Naive thymus-derived CD4-positive, alpha-beta T cell (primary cell): Measurements from ENCODE around the gene KRTAP1-5. TPM values are rescaled to one million over a fixed set of nuclear protein-coding genes. Genes with fewer than 3 reads are reported as not detected.

Experiments used
- ATAC-seq: fragments of 150-1000 bp; cut with Tn5 transposase; 2 replicates; pipeline ENCODE4 v1.10.0; 2021; ENCODE audit warnings: mild to moderate bottlenecking, moderate library complexity
- CTCF ChIA-PET: fragments of 350-600 bp; sonication (Branson Sonifier 250); formaldehyde crosslinking; loops from one replicate; lab custom pipeline; 2021; ENCODE audit warnings: antibody characterized with exemption; lab: Charles Lee
- POLR2A ChIA-PET: fragments of 350-600 bp; sonication (Branson Sonifier 250); formaldehyde crosslinking; loops from one replicate; lab custom pipeline; 2021; ENCODE audit warnings: antibody characterized with exemption, inconsistent platforms; lab: Charles Lee
- DNase-seq, 9 donors: peaks; one replicate each; pipeline versions ENCODE4 v3.0.0 to v3.0.0-alpha.2; 2020 to 2022; ENCODE audit warnings: mixed read lengths in 1 of 9
- H3K27ac ChIP-seq: one replicate; pipeline ENCODE4 v1.7.0; 2013; ENCODE audit warnings: mild to moderate bottlenecking, low read depth, low read length, moderate library complexity
- H3K27me3 ChIP-seq, 2 donors: one replicate each; pipeline ENCODE4 v1.7.0; 2013; ENCODE audit warnings: low read length in 2 of 2, mild to moderate bottlenecking in 2 of 2, moderate library complexity in 2 of 2; ENCODE audit not compliant: control insufficient read depth in 2 of 2, insufficient read depth in 2 of 2
- H3K36me3 ChIP-seq, 3 experiments: 1 replicate in 2 of 3; 2 replicates in 1 of 3; pipeline ENCODE4 v1.7.0; 2013; ENCODE audit warnings: low read length in 3 of 3, mild to moderate bottlenecking in 3 of 3, moderate library complexity in 1 of 3; ENCODE audit not compliant: insufficient read depth in 3 of 3, control insufficient read depth in 2 of 3
- H3K4me1 ChIP-seq, 2 donors: one replicate each; pipeline ENCODE4 v1.7.0; 2013; ENCODE audit warnings: low read length in 2 of 2, mild to moderate bottlenecking in 2 of 2, moderate library complexity in 1 of 2; ENCODE audit not compliant: control insufficient read depth in 2 of 2, insufficient read depth in 2 of 2
- H3K4me3 ChIP-seq: 2 replicates; pipeline ENCODE4 v1.7.0; 2013; ENCODE audit warnings: mild to moderate bottlenecking, low read length
- H3K9me3 ChIP-seq, 3 experiments: 1 replicate in 2 of 3; 2 replicates in 1 of 3; pipeline ENCODE4 v1.7.0; 2013; ENCODE audit warnings: low read length in 3 of 3; ENCODE audit not compliant: control insufficient read depth in 2 of 3
- H3K27ac Mint-ChIP-seq, 9 donors: one replicate each; pipeline ENCODE4 v1.8.0; 2020 to 2022; ENCODE audit warnings: mixed read lengths in 9 of 9, mild to moderate bottlenecking in 8 of 9, moderate library complexity in 5 of 9, inconsistent platforms in 2 of 9
- H3K27me3 Mint-ChIP-seq, 5 donors: one replicate each; pipeline ENCODE4 v1.8.0; 2021 to 2022; ENCODE audit warnings: mixed read lengths in 5 of 5, mild to moderate bottlenecking in 1 of 5
- H3K36me3 Mint-ChIP-seq, 5 donors: one replicate each; pipeline ENCODE4 v1.8.0; 2020 to 2022; ENCODE audit warnings: mixed read lengths in 5 of 5, mild to moderate bottlenecking in 3 of 5, inconsistent platforms in 1 of 5
- H3K4me1 Mint-ChIP-seq, 7 donors: one replicate each; pipeline ENCODE4 v1.8.0; 2020 to 2022; ENCODE audit warnings: mixed read lengths in 7 of 7, mild to moderate bottlenecking in 3 of 7, inconsistent platforms in 1 of 7
- H3K4me3 Mint-ChIP-seq, 10 donors: one replicate each; pipeline ENCODE4 v1.8.0; 2020 to 2022; ENCODE audit warnings: mild to moderate bottlenecking in 10 of 10, mixed read lengths in 10 of 10, moderate library complexity in 6 of 10, inconsistent platforms in 2 of 10
- H3K9me3 Mint-ChIP-seq, 11 donors: one replicate each; pipeline ENCODE4 v1.8.0; 2020 to 2022; ENCODE audit warnings: mixed read lengths in 11 of 11, mild to moderate bottlenecking in 4 of 11, inconsistent platforms in 1 of 11, moderate library complexity in 1 of 11
- intact Hi-C, 2 donors: fragments of 100-400 bp; cut with micrococcal nuclease; formaldehyde crosslinking; loops; one replicate each; pipeline ENCODE4 v1.15.1; 2023
- polyA plus RNA-seq, 2 donors: library from polyadenylated mRNA; unstranded; fragments of 300-500 nt; fragmentation: Illumina TruSeq; gene quantifications; one replicate each; pipeline ENCODE4 v1.2.3, GENCODE V29; 2021
- total RNA-seq, 6 experiments: library from RNA in 5 of 6; stranded (reverse) in 5 of 6; gene quantifications; 1 replicate in 5 of 6; 2 replicates in 1 of 6; pipeline ENCODE4 v1.2.3 and lab custom pipeline; 2021 to 2026

The KRTAP1-5 gene
- total and polyA plus RNA-seq, 7 experiments from 2014 or later = not detected

DNA sequence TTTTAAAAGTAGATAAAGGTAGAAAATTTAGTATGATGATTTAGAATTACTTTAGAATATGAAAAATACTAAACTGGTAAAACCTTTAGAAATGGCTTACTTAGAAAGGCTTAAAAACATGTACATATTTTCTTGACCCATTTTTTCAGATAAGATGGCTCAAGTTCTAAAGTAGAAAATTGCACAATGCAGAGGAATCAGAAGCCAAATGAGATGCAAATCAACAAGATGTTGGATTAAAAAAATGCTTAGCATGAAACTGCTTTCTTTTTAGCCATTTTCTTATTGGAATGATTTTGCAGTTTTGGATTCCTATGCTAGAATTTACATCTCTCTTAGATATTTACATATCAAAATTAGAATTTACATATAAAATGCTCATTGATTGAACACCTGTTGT, 16.6 kb downstream of the KRTAP1-5 start:
- CTCF ChIA-PET = no interaction called here
- Histone ChIP-seq H3K9me3 (no peaks in the 10 kb centered on the region), H3K4me3 (no peak overlapping the region), H3K36me3 (no peaks in the 10 kb centered on the region), H3K4me1 (no peaks in the 10 kb centered on the region), H3K27ac (no peak overlapping the region), H3K27me3 (no peaks in the 10 kb centered on the region)
- intact Hi-C loops = no loop called here
- H3K36me3 Mint-ChIP-seq = no peaks in the 10 kb centered on the region
- no peaks in the 10 kb centered on the region for H3K9me3 Mint-ChIP-seq
- peaks cover 0 to 5% (median 4%) of the 10 kb centered on the region in 5 donors for H3K27me3 Mint-ChIP-seq
- ATAC-seq = no peak
- H3K4me3 Mint-ChIP-seq = no peak overlapping the region
- H3K4me1 Mint-ChIP-seq = no peaks in the 10 kb centered on the region
- no peak for DNase-seq
- H3K27ac Mint-ChIP-seq = no peak overlapping the region
- POLR2A ChIA-PET = interaction anchor here (0.6 kb wide), 1 partner anchor 37 kb away, joined by 3 read pairs; no protein-coding TSS in a partner anchor

DNA sequence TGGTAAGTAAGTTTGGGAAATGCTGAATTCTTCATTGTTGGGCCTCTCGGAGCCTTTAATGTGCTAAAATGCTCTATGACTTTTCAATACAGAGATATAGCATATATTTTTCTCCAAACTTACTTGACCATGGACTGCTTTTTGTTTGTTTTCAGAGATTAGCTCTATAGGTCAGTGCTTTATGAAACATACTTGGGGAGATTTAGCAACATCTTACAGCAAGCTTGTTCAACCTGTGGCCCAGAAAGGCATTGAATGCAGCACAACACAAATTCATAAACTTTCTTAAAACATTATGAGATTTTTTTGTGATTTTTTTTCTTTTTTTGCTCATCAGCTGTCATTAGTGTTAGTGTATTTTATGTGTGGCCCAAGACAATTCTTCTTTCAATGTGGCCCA, 17.1 kb downstream of the KRTAP1-5 start:
- no peak overlapping the region for H3K4me3 Mint-ChIP-seq
- ChIA-PET CTCF (no interaction called here), POLR2A (no interaction called here)
- peaks cover 0 to 5% (median 0%) of the 10 kb centered on the region in 5 donors for H3K27me3 Mint-ChIP-seq
- Histone ChIP-seq H3K36me3 (no peaks in the 10 kb centered on the region), H3K9me3 (no peaks in the 10 kb centered on the region), H3K4me3 (no peak overlapping the region), H3K4me1 (no peaks in the 10 kb centered on the region), H3K27me3 (no peaks in the 10 kb centered on the region), H3K27ac (no peak overlapping the region)
- H3K27ac Mint-ChIP-seq = no peak overlapping the region
- ATAC-seq (no peak), DNase-seq (no peak)
- no peaks in the 10 kb centered on the region for H3K4me1 Mint-ChIP-seq
- intact Hi-C loops = no loop called here
- no peaks in the 10 kb centered on the region for H3K36me3 Mint-ChIP-seq
- H3K9me3 Mint-ChIP-seq = no peaks in the 10 kb centered on the region

DNA sequence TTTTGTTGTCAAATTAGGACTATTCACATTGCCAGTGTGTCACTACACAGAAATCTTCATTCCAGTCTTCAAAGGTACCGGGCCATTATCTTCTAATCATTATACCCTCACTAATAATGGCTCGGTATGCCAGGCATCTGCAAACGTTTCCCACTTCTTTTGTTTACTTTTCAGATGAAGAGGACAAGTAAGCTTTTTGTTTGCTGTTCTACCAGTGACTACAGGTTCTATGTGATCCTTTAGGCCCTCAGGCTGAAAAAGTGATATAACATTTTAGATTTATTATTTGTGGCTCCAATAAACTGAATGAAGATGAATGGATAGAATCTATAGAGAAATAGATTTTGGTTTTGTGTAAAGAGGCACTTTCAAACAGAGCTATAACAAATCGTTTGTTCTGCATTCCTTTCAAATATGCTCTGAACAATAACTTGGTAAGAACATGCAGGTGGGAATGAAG, 17.7 kb downstream of the KRTAP1-5 start:
- ATAC-seq (no peak), DNase-seq (no peak)
- no peaks in the 10 kb centered on the region for H3K9me3 ChIP-seq
- no peak overlapping the region for H3K4me3 Mint-ChIP-seq
- H3K4me3 ChIP-seq = no peak overlapping the region
- no peaks in the 10 kb centered on the region for H3K4me1 ChIP-seq
- intact Hi-C loops = no loop called here
- H3K36me3 ChIP-seq = no peaks in the 10 kb centered on the region
- H3K27ac ChIP-seq = no peak overlapping the region
- H3K27me3 ChIP-seq = no peaks in the 10 kb centered on the region
- no peak overlapping the region for H3K27ac Mint-ChIP-seq
- ChIA-PET CTCF (no interaction called here), POLR2A (no interaction called here)
- no peaks in the 10 kb centered on the region for H3K4me1 Mint-ChIP-seq
- peaks cover 0 to 6% (median 4%) of the 10 kb centered on the region in 5 donors for H3K27me3 Mint-ChIP-seq
- no peaks in the 10 kb centered on the region for H3K9me3 Mint-ChIP-seq
- H3K36me3 Mint-ChIP-seq = no peaks in the 10 kb centered on the region

DNA sequence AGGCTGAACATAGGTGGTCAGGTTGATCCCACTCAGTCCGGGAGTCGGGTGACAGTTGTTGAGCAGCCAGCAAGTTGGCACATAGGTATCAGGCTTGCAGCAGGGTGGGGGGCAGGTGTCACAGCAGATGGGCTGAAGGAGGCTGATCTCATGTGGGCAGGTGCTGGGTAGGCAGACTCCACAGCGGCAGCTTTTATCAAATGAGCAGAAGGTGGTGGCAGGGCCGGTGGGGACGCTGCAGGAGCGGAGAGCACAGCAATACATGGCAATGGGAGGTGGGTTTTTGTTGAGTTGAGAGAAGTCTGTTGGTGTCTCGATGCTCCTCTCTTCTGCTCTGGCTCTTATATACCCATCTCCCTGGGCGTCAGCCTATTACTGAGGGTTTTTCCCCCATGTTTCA, 18.2 kb downstream of the KRTAP1-5 start, which contains the start of gene KRTAP3-1:
KRTAP3-1 (minus strand) TSS at position 318 of the 400 bp plus-strand sequence; CDS start at position 264, 54 bp downstream.
- H3K4me1 ChIP-seq = no peaks in the 10 kb centered on the region
- Mint-ChIP-seq H3K4me3 (no peak within 1 kb of the TSS), H3K27ac (peak within 1 kb of the TSS in 1 of 9 donors; percentile 39), H3K27me3 (peaks cover 0 to 7% (median 4%) of the 10 kb centered on the region in 5 donors), H3K4me1 (no peaks in the 10 kb centered on the region), H3K9me3 (no peaks in the 10 kb centered on the region), H3K36me3 (no peaks in the 10 kb centered on the region)
- no peak within 1 kb of the TSS for H3K27ac ChIP-seq
- no peak for DNase-seq
- H3K27me3 ChIP-seq = no peaks in the 10 kb centered on the region
- ChIA-PET POLR2A (no interaction called here), CTCF (no interaction called here)
- H3K4me3 ChIP-seq = no peak within 1 kb of the TSS
- no peaks in the 10 kb centered on the region for H3K36me3 ChIP-seq
- no peaks in the 10 kb centered on the region for H3K9me3 ChIP-seq
- intact Hi-C loops = no loop called here
- no peak for ATAC-seq

DNA sequence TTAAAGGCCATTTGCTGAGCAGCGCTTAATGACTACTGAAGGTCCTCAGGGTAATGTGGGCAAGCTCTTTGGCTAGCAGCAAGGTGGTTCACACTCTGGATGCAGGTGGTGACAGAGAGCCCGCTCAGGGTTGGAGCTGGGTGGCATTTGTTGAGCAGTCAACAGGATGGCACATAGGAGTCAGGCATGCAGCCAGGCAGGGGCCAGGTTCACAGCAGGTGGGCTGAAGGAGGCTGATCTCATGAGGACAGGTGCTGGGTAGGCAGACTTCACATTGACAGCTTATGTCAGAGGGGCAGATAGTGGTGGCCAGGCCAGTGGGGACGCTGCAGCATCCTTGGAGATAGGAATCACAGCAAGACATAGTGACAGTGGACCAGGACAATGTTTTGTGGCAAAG, 22.6 kb downstream of the KRTAP1-5 start:
- Mint-ChIP-seq H3K4me3 (no peak overlapping the region), H3K36me3 (no peaks in the 10 kb centered on the region), H3K9me3 (peaks cover 0 to under 1% (median 0%) of the 10 kb centered on the region in 11 donors), H3K4me1 (no peaks in the 10 kb centered on the region), H3K27me3 (peaks cover 0 to 12% (median 5%) of the 10 kb centered on the region in 5 donors), H3K27ac (no peak overlapping the region)
- CTCF ChIA-PET = no interaction called here
- POLR2A ChIA-PET = no interaction called here
- no peak for DNase-seq
- intact Hi-C loops = no loop called here
- H3K27me3 ChIP-seq = no peaks in the 10 kb centered on the region
- no peaks in the 10 kb centered on the region for H3K36me3 ChIP-seq
- no peak for ATAC-seq
- no peak overlapping the region for H3K27ac ChIP-seq
- no peaks in the 10 kb centered on the region for H3K9me3 ChIP-seq
- no peaks in the 10 kb centered on the region for H3K4me1 ChIP-seq
- H3K4me3 ChIP-seq = no peak overlapping the region

DNA sequence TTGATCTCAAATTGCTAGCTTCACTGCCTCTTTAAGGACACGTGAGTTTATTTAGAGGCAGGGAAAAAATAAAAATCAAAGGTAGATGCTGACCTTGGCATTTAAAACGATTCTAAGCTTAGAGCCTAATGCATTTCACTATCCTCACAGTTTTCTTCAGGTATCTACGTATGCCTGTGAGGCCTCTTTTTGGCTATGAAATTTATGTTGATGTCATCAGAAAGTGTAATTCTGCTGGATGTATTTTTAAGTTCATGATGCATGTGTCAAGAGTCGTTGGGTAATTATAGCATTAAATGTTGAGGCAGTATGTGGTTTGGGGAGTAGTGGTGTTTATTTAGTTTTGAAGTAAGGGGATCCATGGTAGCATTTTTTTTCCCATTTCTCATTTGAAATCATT, 23.1 kb downstream of the KRTAP1-5 start:
- no peak overlapping the region for H3K27ac ChIP-seq
- Mint-ChIP-seq H3K9me3 (peaks cover 0 to 1% (median 0%) of the 10 kb centered on the region in 11 donors), H3K4me3 (no peak overlapping the region), H3K27ac (no peak overlapping the region), H3K4me1 (no peaks in the 10 kb centered on the region), H3K27me3 (peaks cover 1 to 12% (median 10%) of the 10 kb centered on the region in 5 donors), H3K36me3 (no peaks in the 10 kb centered on the region)
- no peaks in the 10 kb centered on the region for H3K36me3 ChIP-seq
- no peak overlapping the region for H3K4me3 ChIP-seq
- no peaks in the 10 kb centered on the region for H3K9me3 ChIP-seq
- ATAC-seq (no peak), DNase-seq (no peak)
- ChIA-PET POLR2A (no interaction called here), CTCF (no interaction called here)
- intact Hi-C loops = no loop called here
- no peaks in the 10 kb centered on the region for H3K4me1 ChIP-seq
- H3K27me3 ChIP-seq = no peaks in the 10 kb centered on the region

DNA sequence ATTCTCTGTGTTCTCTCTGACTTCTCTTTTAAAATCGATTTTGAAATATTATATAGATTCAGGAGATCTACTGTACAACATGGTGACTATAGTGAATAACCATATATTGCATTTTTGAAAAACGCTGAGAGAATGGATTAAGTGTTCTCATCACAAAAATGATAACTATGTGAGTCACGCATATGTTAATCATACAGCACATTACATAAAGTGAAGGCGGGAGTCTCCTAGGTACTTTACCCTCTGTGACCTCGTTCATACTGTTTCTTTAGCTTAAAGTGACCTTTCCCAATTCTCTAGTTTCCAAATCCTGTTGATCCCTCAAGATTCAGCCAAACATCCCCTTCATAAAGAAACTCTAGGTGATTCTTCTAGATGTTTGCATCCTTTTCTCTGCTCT, 24.2 kb downstream of the KRTAP1-5 start:
- H3K4me1 ChIP-seq = no peaks in the 10 kb centered on the region
- H3K9me3 Mint-ChIP-seq = peaks cover 0 to 1% (median 0%) of the 10 kb centered on the region in 11 donors
- no peak overlapping the region for H3K27ac Mint-ChIP-seq
- ATAC-seq (no peak), DNase-seq (no peak)
- no peak overlapping the region for H3K27ac ChIP-seq
- ChIA-PET CTCF (no interaction called here), POLR2A (no interaction called here)
- no peak overlapping the region for H3K4me3 Mint-ChIP-seq
- intact Hi-C loops = no loop called here
- no peak overlapping the region for H3K4me3 ChIP-seq
- H3K27me3 Mint-ChIP-seq = peaks cover 6 to 23% (median 17%) of the 10 kb centered on the region in 5 donors
- no peaks in the 10 kb centered on the region for H3K4me1 Mint-ChIP-seq
- H3K27me3 ChIP-seq = no peaks in the 10 kb centered on the region
- H3K36me3 Mint-ChIP-seq = no peaks in the 10 kb centered on the region
- no peaks in the 10 kb centered on the region for H3K9me3 ChIP-seq
- no peaks in the 10 kb centered on the region for H3K36me3 ChIP-seq
